ENCODE measurements around the gene KRTAP4-8.
"Not testable (repeated sequence)": the region's sequence is repeated elsewhere in the genome, so short reads cannot be mapped to it uniquely, and the experiment has no call there.

The KRTAP4-8 gene

GRCh38 chr17:41065016-41065689 lies 32.8 kb downstream of the KRTAP4-8 start:
- DNase-seq (ENCODE audit: low read depth in 2 of 2) = not testable (repeated sequence)

DNA sequence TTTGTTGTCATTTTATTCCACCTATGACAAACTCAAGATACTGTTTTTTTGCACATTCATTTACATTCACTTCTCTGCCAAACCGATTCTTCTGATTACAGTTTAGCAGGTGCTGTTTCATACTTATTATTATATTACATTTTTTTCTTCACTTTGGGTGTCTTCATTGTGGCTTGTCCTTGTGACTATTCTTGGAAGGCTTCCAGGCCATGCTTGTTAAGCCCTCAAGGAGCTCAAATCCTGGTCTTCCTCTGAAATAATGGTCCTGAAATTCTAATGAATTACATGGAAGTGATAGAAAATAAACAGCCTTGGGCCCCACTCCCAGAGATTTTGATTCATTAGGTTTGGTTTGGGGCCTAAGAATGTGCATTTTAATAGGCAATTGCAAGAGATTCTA lies 33.6 kb downstream of the KRTAP4-8 start:
- no peak for DNase-seq (ENCODE audit: low read depth in 2 of 2)

DNA sequence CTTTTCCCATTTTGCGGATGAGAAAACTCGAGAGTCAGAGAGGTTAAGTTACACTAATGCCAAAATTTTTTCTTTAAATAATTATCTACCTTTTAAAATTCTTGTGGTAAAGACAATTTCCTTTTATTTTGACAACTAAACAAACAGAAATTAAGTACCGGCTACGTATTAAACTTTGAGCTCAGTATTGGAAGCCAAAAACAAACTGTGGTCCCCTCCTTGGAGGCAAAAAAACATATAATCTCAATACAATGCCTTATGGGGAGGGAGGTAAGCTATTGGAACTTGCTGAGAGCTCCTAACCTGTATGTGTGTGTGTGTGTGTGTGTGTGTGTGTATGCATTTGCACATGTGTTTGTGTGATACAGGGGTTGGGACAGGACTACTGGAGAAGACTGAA lies 34.5 kb downstream of the KRTAP4-8 start:
- DNase-seq (ENCODE audit: low read depth in 2 of 2) = no peak

GRCh38 chr17:41061964-41062363 lies 36.0 kb downstream of the KRTAP4-8 start:
- DNase-seq (ENCODE audit: low read depth in 2 of 2) = no peak

DNA sequence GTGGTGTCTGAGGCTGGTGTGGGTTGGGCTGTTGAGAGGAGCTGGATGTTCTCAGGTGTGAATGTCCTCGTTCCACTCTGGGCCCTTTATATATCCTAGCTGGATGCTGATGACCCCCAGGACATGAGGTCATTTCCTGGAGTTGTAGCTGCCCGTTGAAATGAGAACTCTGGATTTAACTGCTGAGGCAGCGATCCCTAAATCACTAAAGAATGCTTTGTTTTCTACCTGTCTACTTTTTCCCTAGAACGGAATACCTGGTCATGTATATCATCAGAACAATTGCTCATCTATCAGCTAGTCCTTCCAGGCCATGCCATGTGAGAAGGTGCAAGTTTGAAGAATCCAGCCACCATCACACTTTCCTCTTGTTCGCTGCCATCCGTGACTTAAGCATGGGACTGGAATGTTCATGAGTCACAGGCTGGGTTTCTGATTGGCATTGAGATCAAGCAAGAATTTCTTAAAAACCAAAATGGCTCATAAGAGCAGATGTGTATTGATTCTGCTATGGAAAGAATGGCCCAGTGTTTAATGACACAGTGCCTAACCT lies 37.8 kb downstream of the KRTAP4-8 start, which contains the start of gene KRTAP2-3:
Gene KRTAP2-3, minus strand, starts transcription at position 63 of the 553 bp plus-strand sequence. CDS start 64 bp downstream, outside the sequence.
- DNase-seq (ENCODE audit: low read depth in 2 of 2) = no peak

DNA sequence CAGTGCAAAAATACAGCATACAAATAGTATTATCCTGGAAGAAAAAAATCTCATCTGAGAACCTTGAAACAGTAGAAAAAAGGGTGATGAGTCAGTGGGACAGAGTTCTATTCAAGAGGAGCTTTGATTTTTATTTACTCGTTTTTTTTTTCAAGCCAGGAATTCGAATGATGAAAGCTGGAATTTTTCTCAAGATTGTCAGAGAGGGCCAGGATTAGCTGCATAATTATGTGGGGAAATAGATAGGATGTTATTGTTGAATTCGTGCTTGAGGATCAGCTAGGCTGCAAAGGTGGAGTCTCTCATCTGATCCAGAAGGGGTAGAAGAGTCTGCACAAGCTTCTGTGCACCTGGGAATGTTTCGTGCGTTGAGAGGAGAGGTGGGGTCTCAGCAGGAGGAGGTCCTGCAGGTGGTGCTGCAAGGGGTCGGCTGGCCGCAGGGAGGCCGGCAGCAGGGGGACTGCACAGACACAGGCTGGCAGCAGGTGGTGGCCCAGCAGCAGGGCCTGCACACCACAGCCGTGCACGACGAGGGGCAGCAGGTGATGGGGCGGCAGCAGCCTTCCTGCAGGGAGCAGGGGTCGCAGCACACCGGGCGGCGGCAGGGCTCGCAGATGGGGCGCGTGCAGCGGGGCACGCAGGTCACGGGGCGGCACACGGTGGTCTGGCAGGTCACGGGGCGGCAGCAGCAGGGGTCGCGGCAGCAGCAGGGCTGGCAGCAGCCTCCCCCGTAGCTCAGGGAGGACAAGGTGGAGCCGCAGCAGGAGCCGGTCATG lies 38.5 kb downstream of the KRTAP4-8 start:
- DNase-seq (ENCODE audit: low read depth in 2 of 2) = not testable (repeated sequence)

DNA sequence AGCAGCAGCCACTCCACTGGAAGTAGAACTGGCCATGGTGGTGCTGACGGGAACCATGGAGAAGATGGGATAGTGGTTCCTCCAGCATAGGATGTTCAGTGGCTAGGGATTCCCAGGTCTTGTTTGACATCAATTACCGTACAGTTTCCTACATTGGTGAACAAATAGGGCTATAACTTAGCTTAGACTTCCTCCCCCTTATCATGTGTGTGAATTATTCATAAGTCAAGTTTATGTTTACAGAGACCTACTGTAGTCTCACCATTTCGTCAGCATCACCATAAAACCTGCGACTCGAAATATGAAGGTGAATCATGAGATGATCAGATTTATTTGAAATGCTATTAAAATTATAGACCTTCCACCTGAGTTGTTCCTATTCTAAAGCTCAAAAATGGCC lies 39.2 kb downstream of the KRTAP4-8 start:
- DNase-seq (ENCODE audit: low read depth in 2 of 2) = no peak

GRCh38 chr17:41057547-41057946 lies 40.4 kb downstream of the KRTAP4-8 start:
- no peak for DNase-seq (ENCODE audit: low read depth in 2 of 2)

DNA sequence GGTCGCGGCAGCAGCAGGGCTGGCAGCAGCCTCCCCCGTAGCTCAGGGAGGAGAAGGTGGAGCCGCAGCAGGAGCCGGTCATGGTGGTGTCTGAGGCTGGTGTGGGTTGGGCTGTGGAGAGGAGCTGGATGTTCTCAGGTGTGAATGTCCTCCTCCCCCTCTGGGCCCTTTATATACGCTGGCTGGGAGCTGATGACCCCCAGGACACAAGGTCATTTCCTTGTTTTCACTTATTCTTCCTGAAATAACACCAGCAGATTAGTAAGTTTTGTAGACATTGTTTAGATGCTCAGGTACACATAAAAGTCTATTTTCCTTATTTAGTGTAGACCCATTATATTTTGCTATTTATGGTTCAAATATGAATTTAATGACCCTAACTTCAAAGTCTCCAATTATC lies 42.8 kb downstream of the KRTAP4-8 start, which contains the start of gene KRTAP2-2:
Gene KRTAP2-2, minus strand, starts transcription at position 101 of the 400 bp plus-strand sequence. Its CDS starts 19 bp downstream, at position 82.
- not testable (repeated sequence) for DNase-seq (ENCODE audit: low read depth in 2 of 2)

- DNase-seq (ENCODE audit: low read depth in 2 of 2) = not testable (repeated sequence)
Observed at GRCh38 chr17:41054556-41054955, 43.4 kb downstream of the KRTAP4-8 start.

- no peak for DNase-seq (ENCODE audit: low read depth in 2 of 2)
Observed at GRCh38 chr17:41054025-41054424, 43.9 kb downstream of the KRTAP4-8 start.

- no peak for DNase-seq (ENCODE audit: low read depth in 2 of 2)
Observed at GRCh38 chr17:41052566-41052965, 45.4 kb downstream of the KRTAP4-8 start.

DNA sequence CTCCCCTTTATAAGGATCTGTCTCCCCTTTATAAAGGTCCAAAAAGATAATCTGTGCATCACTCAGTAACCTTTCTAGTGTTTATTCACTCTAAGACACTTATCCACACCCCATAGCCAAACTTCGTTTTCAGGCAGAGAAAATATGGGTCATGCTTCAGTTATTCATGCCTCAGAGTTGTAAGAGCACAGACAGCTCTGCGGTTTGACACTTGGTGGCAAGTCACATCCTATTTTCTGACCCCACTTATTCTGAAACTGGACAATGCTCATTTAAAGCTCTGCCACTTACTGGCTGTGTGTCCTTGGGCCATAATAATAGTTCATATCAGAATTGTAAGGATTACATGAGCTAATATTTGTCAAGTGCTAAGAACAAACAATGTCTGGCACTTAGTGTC lies 48.8 kb downstream of the KRTAP4-8 start:
- DNase-seq (ENCODE audit: low read depth in 2 of 2) = no peak

GRCh38 chr17:41048441-41048840 lies 49.5 kb downstream of the KRTAP4-8 start:
- no peak for DNase-seq (ENCODE audit: low read depth in 2 of 2)
